GM18519 (cell line): ENCODE results near the gene TMEM266.

Experiments used
- ATAC-seq: cut with Tn5 transposase; IDR thresholded peaks from one replicate; pipeline ENCODE4 v1.9.1; 2021; ENCODE audit warnings: mild to moderate bottlenecking, moderate library complexity; ENCODE audit not compliant: unreplicated experiment, low FRiP score

TMEM266 gene

GRCh38 chr15:76065793-76066192, 6.0 kb downstream of the TMEM266 start:
- no peak for ATAC-seq

DNA sequence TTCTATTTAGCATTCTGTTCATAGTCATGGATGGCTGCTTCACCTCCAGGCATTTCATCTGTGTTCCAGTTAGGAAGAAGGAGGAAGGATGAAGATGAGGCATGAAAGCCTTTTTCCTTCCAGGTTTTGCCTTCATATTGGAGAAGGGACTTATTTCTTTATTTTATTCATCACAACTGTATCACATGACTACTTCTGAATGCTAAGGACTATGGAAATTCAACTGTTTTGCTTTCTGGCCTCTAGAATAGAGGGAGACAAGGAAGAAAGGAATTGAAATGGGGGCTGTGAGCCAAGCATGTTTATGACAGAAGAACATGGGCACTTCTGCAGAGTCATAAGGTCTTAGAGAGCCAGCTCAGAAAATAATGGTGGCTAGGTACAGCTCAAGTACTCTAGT, 10.4 kb downstream of the TMEM266 start:
- ATAC-seq, result no peak

- no peak for ATAC-seq
Measured at GRCh38 chr15:76070921-76071635, 11.3 kb downstream of the TMEM266 start.

- ATAC-seq, result no peak
Measured at GRCh38 chr15:76071806-76072205, 12.0 kb downstream of the TMEM266 start.

GRCh38 chr15:76073554-76073953, 13.8 kb downstream of the TMEM266 start:
- ATAC-seq, result no peak

- ATAC-seq, result no peak
Measured at GRCh38 chr15:76075046-76075445, 15.3 kb downstream of the TMEM266 start.

- ATAC-seq, result no peak
Measured at GRCh38 chr15:76078285-76078877, 18.6 kb downstream of the TMEM266 start.

DNA sequence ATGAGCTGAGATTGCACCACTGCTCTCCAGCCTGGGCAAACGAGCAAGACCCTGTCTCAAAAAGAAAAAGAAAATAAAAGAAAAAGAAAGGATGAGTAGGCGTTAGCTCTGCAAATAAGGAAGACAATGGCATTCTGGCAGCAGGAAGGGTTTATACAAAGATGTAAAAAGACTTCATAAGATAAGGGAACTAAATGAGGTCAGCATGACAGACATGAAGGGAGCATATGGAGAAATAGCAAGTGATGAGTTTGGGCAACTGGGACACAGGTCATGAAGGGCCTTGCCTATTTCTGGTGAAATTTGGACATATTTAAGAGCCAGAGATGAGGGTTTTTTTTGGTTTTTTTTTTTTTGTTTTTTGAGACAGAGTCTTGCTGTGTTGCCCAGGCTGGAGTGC, 24.5 kb downstream of the TMEM266 start:
- no peak for ATAC-seq

DNA sequence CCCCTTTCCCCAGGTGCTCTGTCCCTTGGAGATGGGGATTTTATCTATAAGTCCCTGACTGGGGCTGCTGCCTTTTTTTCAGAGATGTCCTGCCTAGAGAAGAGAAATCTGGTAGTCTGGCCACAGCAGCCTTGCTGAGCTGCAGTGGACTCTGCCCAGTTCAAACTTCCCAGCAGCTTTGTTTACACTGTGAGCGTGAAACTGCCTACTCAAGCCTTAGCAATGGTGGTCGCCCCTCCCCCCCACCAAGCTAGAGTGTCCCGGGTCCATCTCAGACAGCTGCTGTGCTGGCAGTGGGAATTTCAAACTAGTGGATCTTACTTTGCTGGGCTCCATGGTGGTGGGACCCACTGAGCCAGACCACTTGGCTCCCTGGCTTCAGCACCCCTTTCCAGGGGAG, 38.9 kb downstream of the TMEM266 start:
- no peak for ATAC-seq

- no peak for ATAC-seq
Measured at GRCh38 chr15:76099388-76099787, 39.6 kb downstream of the TMEM266 start.

DNA sequence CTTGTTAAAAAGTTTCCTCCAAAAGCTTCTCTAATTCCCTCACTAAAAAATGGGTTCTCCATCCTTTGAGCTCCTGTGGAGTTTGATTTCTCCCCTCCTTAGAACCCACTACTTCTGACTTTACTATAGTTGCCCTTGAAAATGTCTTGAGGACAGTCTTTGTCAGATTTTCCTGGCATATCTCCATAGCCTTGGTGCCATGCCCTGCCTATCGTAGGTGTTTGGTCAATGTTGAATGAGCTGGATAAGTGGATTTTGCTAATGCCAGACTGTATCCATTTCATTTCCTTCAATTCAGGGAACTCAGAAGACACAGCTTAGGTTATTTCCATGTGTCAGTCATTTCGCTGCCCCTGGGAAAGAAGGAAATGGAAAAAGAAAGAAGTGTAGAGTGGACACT, 40.6 kb downstream of the TMEM266 start:
- ATAC-seq, result no peak

DNA sequence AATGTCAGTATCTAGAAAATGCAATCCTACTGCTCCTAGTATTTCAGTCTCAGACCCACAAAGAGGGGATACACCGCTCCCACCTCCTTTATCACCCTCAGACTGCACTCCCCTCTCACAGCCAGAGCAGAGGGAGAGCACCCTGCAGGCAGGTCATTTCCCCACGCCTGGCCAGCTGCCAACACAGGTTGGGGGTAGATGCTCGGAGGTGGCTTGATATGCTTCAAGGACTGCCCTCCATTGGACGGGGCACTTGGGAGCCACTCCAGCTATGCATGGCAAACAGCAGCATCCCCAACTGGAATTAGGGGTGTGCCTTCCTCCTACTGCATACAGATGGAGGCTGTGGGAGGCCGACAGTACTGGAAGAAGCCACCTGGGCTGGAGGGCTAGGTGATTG, 41.9 kb downstream of the TMEM266 start:
- ATAC-seq, result no peak

- ATAC-seq, result no peak
Measured at GRCh38 chr15:76105391-76105790, 45.6 kb downstream of the TMEM266 start.

DNA sequence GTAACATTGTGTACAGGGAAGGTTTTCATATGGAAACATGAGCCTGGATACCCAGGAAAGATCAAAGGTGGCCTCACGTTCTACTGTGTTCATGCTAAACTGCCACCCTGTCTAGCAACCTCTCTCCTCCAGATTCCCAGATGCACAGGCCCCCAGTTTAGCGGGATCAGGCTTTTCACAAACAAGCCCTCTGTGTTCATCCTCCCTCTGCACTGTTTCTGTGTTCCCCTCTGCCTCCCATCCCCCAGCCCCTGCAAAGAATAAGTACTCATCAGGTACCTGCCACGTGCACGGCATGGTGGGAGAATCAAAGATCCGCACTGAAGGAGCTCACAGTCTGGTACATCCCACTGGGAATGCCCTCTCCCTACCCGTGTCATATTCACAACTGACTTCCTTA, 46.1 kb downstream of the TMEM266 start:
- no peak for ATAC-seq

DNA sequence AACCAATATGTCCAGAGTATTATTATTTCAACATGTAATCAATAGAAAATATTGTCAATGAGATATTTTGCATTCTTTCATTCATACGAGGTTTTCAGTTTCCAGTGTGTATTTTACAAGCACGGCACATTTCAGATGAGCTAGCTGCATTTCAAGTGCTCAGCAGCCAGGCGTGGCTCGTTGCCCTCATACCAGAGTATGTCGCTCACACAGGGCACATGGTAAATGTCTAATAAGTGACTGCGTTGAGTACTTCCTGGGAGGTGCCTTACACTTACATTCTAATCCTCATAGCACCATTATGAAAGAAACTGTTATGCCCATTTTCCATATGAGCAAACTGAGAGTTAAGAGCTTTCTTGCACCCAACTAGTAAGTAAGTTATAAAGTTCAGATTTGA, 47.4 kb downstream of the TMEM266 start:
- ATAC-seq, result no peak

- no peak for ATAC-seq
Measured at GRCh38 chr15:76108021-76108723, 48.4 kb downstream of the TMEM266 start.

GRCh38 chr15:76109046-76109445, 49.3 kb downstream of the TMEM266 start:
- no peak for ATAC-seq

GRCh38 chr15:76114561-76114960, 54.8 kb downstream of the TMEM266 start:
- no peak for ATAC-seq

DNA sequence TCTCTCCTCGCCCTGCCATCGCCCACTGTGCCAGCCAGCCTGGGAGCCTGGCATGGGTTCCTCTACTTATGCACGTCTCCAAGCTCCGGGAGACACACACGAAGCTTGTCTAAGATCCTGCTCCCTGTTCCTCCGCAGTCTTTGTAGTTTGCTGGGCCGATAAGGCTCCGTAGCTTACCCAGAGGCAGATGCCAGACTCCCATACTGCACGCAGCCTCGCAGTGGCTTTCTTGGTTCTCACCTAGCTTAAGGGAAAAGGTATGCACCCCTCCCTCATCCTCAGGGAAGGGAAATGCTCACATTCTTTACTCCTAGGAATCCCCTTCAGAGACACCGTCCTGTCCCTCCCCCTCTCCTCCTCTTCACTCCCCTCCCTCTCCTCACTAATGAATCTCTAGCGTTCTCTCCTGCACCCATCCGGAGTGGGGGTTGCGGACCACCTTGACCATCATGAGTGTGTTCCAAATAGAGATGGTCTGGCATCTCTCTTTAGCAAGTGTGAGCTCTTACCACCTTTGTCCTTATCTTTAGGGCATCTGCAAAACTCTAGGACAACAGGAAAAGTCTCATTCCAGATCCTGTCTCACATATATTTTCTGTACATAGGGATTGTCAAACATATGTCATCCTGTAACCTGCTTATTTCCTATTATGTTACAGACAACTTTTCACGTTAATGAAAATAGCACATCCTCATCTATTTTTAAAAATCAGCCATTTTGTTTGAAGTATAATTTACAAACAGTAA, 56.5 kb downstream of the TMEM266 start:
- ATAC-seq, result no peak

DNA sequence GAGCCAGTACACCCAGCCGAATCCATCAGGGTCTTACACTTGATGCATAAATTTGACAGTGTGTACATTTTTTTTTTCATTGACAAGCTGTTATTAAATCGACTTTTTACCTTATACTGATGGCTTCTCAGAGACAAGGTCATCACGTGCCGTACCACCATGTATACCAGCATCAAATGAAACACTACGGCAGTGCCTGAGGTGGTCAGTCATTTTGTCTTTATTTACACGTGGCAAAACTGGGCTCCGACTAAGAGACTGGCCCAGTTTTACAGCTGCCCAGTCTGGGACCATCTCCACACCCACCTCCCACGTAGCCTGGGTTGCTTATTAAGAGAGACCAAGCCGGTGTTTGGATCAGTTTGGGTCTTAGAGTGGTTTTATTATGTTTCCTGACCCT, 57.4 kb downstream of the TMEM266 start:
- no peak for ATAC-seq

GRCh38 chr15:76118767-76119166, 59.0 kb downstream of the TMEM266 start:
- ATAC-seq, result no peak
